ENCODE measurements around the gene STAMBPL1.

DNA sequence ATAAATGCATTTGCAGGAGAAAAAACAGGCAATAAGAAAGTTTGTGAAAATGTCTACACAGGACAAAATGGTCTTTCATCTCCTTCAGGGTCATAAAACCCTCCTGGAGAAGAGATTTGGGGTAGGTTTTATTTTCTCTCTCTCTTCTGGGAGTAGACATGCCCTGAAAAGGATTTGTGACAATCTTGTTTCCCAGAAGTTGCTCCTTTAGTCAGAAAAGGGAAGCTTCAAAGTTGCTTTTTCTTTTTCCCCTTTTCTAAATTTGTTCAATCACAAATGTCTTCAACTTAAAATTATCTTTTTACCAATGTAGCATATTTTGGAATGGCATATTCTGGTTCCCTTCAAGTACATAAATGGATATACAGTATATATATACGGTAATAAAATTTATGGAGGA, 19.0 kb upstream of the STAMBPL1 start:
- no peak for TF ChIP-seq NFIC (IDR thresholded peaks at IDR 0.05; ENCODE audit: borderline replicate concordance)
- TF ChIP-seq, protein P1, sequence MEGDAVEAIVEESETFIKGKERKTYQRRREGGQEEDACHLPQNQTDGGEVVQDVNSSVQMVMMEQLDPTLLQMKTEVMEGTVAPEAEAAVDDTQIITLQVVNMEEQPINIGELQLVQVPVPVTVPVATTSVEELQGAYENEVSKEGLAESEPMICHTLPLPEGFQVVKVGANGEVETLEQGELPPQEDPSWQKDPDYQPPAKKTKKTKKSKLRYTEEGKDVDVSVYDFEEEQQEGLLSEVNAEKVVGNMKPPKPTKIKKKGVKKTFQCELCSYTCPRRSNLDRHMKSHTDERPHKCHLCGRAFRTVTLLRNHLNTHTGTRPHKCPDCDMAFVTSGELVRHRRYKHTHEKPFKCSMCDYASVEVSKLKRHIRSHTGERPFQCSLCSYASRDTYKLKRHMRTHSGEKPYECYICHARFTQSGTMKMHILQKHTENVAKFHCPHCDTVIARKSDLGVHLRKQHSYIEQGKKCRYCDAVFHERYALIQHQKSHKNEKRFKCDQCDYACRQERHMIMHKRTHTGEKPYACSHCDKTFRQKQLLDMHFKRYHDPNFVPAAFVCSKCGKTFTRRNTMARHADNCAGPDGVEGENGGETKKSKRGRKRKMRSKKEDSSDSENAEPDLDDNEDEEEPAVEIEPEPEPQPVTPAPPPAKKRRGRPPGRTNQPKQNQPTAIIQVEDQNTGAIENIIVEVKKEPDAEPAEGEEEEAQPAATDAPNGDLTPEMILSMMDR (IDR thresholded peaks at IDR 0.05): no peak
- no peak for TF ChIP-seq JUND (IDR thresholded peaks at IDR 0.05)
- TF ChIP-seq, protein P2, sequence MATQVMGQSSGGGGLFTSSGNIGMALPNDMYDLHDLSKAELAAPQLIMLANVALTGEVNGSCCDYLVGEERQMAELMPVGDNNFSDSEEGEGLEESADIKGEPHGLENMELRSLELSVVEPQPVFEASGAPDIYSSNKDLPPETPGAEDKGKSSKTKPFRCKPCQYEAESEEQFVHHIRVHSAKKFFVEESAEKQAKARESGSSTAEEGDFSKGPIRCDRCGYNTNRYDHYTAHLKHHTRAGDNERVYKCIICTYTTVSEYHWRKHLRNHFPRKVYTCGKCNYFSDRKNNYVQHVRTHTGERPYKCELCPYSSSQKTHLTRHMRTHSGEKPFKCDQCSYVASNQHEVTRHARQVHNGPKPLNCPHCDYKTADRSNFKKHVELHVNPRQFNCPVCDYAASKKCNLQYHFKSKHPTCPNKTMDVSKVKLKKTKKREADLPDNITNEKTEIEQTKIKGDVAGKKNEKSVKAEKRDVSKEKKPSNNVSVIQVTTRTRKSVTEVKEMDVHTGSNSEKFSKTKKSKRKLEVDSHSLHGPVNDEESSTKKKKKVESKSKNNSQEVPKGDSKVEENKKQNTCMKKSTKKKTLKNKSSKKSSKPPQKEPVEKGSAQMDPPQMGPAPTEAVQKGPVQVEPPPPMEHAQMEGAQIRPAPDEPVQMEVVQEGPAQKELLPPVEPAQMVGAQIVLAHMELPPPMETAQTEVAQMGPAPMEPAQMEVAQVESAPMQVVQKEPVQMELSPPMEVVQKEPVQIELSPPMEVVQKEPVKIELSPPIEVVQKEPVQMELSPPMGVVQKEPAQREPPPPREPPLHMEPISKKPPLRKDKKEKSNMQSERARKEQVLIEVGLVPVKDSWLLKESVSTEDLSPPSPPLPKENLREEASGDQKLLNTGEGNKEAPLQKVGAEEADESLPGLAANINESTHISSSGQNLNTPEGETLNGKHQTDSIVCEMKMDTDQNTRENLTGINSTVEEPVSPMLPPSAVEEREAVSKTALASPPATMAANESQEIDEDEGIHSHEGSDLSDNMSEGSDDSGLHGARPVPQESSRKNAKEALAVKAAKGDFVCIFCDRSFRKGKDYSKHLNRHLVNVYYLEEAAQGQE (IDR thresholded peaks at IDR 0.05; ENCODE audit: low read depth, low read length): no peak
- TF ChIP-seq EZH2phosphoT487 (IDR thresholded peaks at IDR 0.05; ENCODE audit: borderline replicate concordance, low read depth): no peak
- TF ChIP-seq RAD21 (IDR thresholded peaks at IDR 0.05; ENCODE audit: low read length): no peak
- no peak for TF ChIP-seq POLR2AphosphoS5 (IDR thresholded peaks at IDR 0.05; ENCODE audit: low read depth, low read length)
- TF ChIP-seq TAF1 (IDR thresholded peaks at IDR 0.05; ENCODE audit: borderline replicate concordance, low read depth, low read length): no peak

Data from SK-N-SH (cell line).